Measurements from ENCODE around the gene STX1A.
"Not testable (repeated sequence)": the region's sequence is repeated elsewhere in the genome, so short reads cannot be mapped to it uniquely, and the experiment has no call there.

STX1A gene

GRCh38 chr7:73735528-73735905, 16.0 kb upstream of the STX1A start:
- FAIRE-seq = no peak

GRCh38 chr7:73734619-73735527, 15.4 kb upstream of the STX1A start:
- FAIRE-seq = no peak

DNA sequence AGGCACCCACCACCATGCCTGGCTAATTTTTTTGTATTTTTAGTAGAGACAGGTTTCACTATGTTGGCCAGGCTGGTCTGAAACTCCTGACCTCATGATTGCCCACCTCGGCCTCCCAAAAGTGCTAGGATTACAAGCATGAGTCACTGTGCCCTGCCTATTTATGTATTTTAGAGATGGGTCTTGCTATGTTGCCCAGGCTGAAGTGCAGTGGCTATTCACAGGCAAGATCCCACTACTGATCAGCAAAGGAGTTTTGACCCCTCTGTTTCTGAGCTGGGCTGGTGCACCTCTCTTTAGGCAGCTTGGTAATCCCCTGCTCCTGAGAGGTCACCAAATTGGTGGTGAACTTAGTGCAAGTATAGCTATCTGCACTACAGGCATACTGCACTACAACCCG, 12.9 kb upstream of the STX1A start:
- FAIRE-seq = no peak

- no peak for FAIRE-seq
Measured at GRCh38 chr7:73730485-73730884, 11.0 kb upstream of the STX1A start.

DNA sequence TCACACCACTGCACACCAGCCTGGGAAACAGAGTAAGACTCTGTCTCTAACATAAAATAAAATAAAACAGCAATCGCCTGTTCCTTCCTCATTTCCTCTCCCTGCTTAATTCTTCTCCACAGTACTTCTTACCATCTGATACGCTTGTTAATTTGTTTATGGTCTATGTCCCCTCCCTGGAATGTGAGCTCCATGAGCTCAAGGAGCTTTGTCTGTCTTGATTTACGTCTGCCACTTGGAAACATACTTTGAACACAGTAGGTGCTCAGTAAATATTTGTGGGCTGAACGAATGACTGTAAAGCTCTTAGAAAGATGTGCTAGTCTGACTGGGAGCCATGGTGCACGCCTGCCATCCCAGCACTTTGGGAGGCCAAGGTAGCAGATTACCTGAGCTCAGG, 9.1 kb upstream of the STX1A start:
- no peak for FAIRE-seq

GRCh38 chr7:73727952-73728351, 8.5 kb upstream of the STX1A start:
- no peak for FAIRE-seq

GRCh38 chr7:73726083-73726466, 6.6 kb upstream of the STX1A start:
- FAIRE-seq = no peak

- no peak for FAIRE-seq
Measured at GRCh38 chr7:73723813-73724212, 4.3 kb upstream of the STX1A start.

DNA sequence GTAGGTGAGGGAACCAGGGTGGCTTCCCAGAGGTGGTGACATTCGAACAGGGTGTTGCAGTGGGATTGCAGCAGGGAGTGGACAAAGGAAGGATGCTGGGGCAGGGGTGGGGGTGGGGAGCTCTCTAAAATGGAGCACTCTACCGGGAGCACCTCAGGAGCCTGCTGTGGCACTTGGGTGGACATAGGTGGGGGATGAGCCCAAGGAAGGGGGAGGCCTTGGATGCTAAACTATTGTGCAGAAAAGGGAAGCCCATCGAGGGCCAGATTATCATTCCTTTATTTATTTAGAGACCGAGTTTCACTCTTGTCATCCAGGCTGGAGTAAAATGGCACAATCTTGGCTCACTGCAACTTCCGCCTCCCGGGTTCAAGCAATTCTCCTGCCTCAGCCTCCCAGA, 3.3 kb upstream of the STX1A start:
- FAIRE-seq = no peak

- not testable (repeated sequence) for FAIRE-seq
Measured at GRCh38 chr7:73722182-73722581, 2.7 kb upstream of the STX1A start.

GRCh38 chr7:73721377-73721817, 1.9 kb upstream of the STX1A start:
- FAIRE-seq = no peak

- FAIRE-seq = not testable (repeated sequence)
Measured at GRCh38 chr7:73720443-73720842, 974 bp upstream of the STX1A start.

GRCh38 chr7:73719806-73720169, 319 bp upstream of the STX1A start:
- FAIRE-seq = no peak

- no peak for FAIRE-seq
Measured at GRCh38 chr7:73718438-73718881, 1.0 kb downstream of the STX1A start.

DNA sequence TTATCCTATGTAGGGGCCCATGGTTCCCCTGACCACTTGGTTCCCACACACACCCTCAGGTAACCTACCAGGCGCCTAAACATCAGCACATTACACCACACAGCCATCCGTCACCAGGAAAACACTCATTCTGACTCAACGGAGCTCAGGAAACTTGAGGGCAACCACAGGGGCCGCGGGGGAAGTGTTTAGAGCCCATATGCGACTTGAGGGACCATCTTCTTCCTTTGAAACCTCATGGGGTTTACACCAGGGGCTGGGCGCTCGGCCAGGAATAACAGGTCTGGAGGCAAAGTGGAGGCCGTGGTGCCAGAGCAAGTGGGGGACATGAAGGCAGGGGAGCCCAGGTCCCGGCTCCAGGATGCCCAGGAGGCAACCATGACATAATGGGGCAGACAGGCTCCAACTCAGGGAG, 1.5 kb downstream of the STX1A start:
- no peak for FAIRE-seq

DNA sequence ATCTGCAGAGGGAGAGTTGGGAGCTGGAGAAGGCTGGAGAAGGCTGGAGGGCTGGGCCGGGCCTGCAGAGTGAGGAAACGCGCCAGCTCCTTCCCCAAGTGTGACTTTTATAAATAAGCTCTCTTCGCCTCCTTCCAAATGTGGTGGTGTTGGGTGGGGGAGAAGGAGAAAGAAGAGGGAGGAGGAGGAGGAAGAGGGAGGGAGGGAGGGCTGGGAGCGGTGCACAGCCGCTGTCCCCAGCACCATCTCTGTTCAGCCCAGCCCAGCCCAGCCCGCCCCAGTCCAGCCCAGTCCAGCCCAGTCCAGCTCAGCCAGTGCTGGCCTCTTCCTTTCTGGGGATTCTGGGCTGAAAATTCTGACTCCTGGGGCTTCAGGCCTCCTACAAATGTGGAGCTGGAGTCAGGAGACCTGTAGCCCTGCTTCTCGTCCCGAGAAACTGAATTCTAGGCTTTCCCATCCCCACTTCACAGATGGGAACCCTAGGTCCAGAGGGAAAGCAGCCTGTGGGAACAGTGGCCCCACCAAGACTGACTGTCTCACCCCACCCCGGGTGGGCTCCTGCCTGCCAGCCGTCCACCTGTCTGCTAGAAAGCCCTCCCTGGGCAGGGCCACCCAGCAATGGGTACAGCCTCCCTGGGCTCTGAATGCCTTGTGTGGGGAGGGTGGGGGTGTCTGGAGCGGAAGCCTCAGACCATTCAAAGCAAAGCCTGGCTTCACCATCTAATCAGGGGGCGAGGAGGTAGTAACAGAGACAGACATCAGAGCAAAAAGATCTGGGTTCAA, 2.3 kb downstream of the STX1A start:
- no peak for FAIRE-seq

DNA sequence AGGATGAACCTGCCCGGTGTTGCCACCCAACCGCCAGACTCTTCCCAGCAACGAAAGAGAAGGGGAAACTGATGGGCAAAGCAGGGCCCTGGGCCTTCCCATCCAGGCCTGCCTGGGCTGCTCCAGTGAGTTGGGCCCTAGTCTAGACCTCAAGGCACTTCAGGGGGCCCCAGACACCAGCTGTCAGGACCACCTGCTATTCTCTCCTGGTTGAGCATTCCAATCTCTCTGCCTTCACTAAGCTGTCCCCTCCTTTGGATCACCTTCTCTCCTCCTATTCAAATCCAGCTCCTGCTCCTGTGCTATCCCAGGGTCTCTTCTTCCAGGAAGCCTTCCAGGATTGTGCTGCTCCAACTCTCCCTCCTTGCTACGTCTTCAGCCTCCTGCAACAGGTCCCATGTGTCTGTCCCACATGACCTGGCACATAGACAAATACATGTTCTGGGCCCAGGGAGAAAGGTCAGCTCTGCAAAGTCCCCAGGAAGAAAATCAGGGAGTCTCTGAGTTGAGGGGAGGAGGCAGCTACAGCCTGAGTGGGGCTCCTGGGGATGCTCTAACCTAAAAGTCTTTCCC, 3.1 kb downstream of the STX1A start:
- no peak for FAIRE-seq

GRCh38 chr7:73715648-73716317, 3.7 kb downstream of the STX1A start:
- FAIRE-seq = no peak

DNA sequence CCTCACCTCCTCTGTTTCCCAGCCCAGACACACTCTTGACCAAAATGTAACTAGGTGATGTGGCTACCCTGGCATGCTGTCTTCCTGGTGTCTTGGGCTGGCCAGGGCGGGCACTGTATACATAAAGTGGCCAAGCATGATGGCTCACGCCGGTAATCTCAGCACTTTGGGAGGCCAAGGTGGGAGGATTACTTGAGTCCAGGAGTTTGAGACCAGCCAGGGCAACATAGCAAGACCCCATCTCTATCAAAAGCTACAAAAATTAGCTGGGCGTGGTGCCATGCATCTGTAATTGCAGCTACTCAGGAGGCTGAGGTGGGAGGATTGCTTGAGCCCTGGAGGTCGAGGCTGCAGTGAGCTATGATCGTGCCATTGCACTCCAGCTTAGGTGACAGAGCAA, 6.2 kb downstream of the STX1A start:
- not testable (repeated sequence) for FAIRE-seq

DNA sequence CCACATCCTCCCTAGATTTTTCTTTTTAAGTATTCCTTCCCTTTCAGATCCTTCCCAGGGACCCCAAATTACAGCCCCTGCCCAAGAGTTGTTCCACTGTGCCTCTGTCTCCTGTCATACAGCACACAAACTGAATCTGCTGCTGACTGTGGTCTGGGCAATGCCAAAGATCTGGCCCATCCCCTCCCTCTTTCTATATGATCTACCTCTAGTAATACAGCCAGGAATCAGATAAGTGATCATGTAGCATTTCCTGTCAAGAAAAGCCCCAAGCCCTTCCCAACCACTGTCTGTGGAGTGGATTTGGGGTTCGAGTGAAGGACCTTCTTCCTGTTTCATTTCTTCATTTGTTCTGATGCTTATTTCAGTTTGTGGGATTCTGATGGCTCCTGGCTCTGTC, 6.7 kb downstream of the STX1A start:
- FAIRE-seq = no peak

- no peak for FAIRE-seq
Measured at GRCh38 chr7:73708961-73709549, 10.4 kb downstream of the STX1A start.

DNA sequence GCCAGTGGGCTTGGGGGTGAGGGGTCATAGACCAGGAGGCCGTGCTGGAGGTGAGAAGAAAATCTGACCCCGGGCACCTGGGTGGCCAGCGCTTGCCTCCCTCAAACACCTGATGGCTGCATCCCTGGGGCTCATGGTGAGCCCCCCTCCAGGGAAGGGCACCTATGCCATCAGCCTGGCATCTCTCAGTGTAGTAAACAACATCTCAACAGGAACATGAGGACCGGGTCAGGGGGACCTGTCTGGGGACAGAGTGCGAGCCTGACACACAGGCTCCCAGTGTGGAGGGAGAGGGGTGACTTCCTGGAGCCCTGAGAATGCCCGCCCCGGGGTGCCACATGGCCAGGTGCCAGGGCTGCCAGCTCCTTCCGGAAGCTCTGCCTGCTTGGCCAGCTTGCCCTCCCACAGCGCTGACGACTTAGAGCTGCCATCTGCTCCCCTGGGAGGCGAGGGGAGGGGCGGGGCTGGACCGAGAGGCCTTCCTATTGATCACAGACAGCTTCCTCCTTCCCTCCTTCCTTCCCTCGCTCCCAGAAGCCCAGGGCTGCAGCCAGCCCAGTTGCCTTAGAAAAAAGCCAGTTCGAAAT, 12.3 kb downstream of the STX1A start:
- FAIRE-seq = no peak

All from endometrium (tissue), 2 donors.